Neuronal stem cell (in vitro differentiated cells): ENCODE measurements around the gene RHBG.

ENCODE experiments used
- DNase-seq: peaks from one replicate; pipeline ENCODE4 v3.0.0-alpha.2; 2013; ENCODE audit warnings: low spot score
- H2AFZ ChIP-seq: one replicate; pipeline ENCODE4 v1.6.1; 2013; ENCODE audit warnings: mild to moderate bottlenecking, low read length, inconsistent platforms
- H2AK5ac ChIP-seq: 2 replicates; pipeline ENCODE4 v1.6.1; 2013; ENCODE audit warnings: low read depth, mild to moderate bottlenecking, inconsistent platforms, low read length, moderate library complexity, mixed read lengths
- H2BK120ac ChIP-seq: 2 replicates; pipeline ENCODE4 v1.6.1; 2013; ENCODE audit warnings: low read depth, mild to moderate bottlenecking, inconsistent platforms, low read length, moderate library complexity, mixed read lengths
- H2BK12ac ChIP-seq: one replicate; pipeline ENCODE4 v1.6.1; 2013; ENCODE audit warnings: low read length, inconsistent platforms
- H2BK15ac ChIP-seq: 2 replicates; pipeline ENCODE4 v1.6.1; 2013; ENCODE audit warnings: mild to moderate bottlenecking, low read length, inconsistent platforms, mixed read lengths
- H2BK5ac ChIP-seq: one replicate; pipeline ENCODE4 v1.6.1; 2013; ENCODE audit warnings: inconsistent platforms, mild to moderate bottlenecking, low read length, moderate library complexity
- H3K14ac ChIP-seq: one replicate; pipeline ENCODE4 v1.6.1; 2013; ENCODE audit warnings: low read length, inconsistent platforms
- H3K18ac ChIP-seq: 2 replicates; pipeline ENCODE4 v1.6.1; 2013; ENCODE audit warnings: low read length, inconsistent platforms
- H3K23ac ChIP-seq: 2 replicates; pipeline ENCODE4 v1.6.1; 2013; ENCODE audit warnings: low read depth, mild to moderate bottlenecking, mixed read lengths, low read length, inconsistent platforms; ENCODE audit not compliant: poor library complexity
- H3K27ac ChIP-seq: replicated peaks from 3 replicates; pipeline ENCODE4 v1.5.1; 2013; ENCODE audit warnings: low read length, inconsistent platforms
- H3K27me3 ChIP-seq, 3 experiments: 2 replicates each; pipeline ENCODE4 v1.6.1; 2013; ENCODE audit warnings: low read length in 3 of 3, mild to moderate bottlenecking in 2 of 3, inconsistent platforms in 1 of 3, low read depth in 1 of 3, mixed read lengths in 1 of 3, moderate library complexity in 1 of 3; ENCODE audit not compliant: control insufficient read depth in 3 of 3, insufficient read depth in 3 of 3
- H3K36me3 ChIP-seq, 2 donors: replicated peaks in 1 of 2; 2 replicates each; pipeline ENCODE4 v1.6.1; 2013; ENCODE audit warnings: low read length in 2 of 2; ENCODE audit not compliant: control insufficient read depth in 2 of 2, insufficient read depth in 2 of 2
- H3K4ac ChIP-seq: 2 replicates; pipeline ENCODE4 v1.6.1; 2013; ENCODE audit warnings: inconsistent platforms, mild to moderate bottlenecking, low read length, moderate library complexity
- H3K4me1 ChIP-seq, 2 donors: 1 replicate in 1 of 2; 2 replicates in 1 of 2; pipeline ENCODE4 v1.6.1; 2013; ENCODE audit warnings: low read length in 2 of 2, low read depth in 1 of 2; ENCODE audit not compliant: control insufficient read depth in 2 of 2, insufficient read depth in 1 of 2
- H3K4me2 ChIP-seq: one replicate; pipeline ENCODE4 v1.6.1; 2013; ENCODE audit warnings: mild to moderate bottlenecking, low read length, inconsistent platforms; ENCODE audit not compliant: insufficient read depth, poor library complexity, severe bottlenecking
- H3K4me3 ChIP-seq, 2 donors: 2 replicates each; pipeline ENCODE4 v1.5.1; 2013; ENCODE audit warnings: low read length in 2 of 2, mild to moderate bottlenecking in 2 of 2, inconsistent platforms in 1 of 2, moderate library complexity in 1 of 2
- H3K79me1 ChIP-seq: one replicate; pipeline ENCODE4 v1.6.1; 2013; ENCODE audit warnings: low read depth, mild to moderate bottlenecking, inconsistent platforms, low read length, moderate library complexity
- H3K9ac ChIP-seq: one replicate; pipeline ENCODE4 v1.6.1; 2013; ENCODE audit warnings: mild to moderate bottlenecking, low read depth, low read length, inconsistent platforms; ENCODE audit not compliant: poor library complexity
- H3K9me3 ChIP-seq, 2 donors: replicated peaks in 1 of 2; 2 replicates each; pipeline versions ENCODE3 to v1.6.1; 2013; ENCODE audit warnings: low read length in 2 of 2, mild to moderate bottlenecking in 2 of 2, inconsistent platforms in 1 of 2, low read depth in 1 of 2, mixed read lengths in 1 of 2, moderate library complexity in 1 of 2; ENCODE audit not compliant: control insufficient read depth in 2 of 2, insufficient read depth in 1 of 2
- H4K8ac ChIP-seq: one replicate; pipeline ENCODE4 v1.6.1; 2013; ENCODE audit warnings: low read depth, mild to moderate bottlenecking, inconsistent platforms, low read length, moderate library complexity
- H4K91ac ChIP-seq: one replicate; pipeline ENCODE4 v1.6.1; 2013; ENCODE audit warnings: low read length, low read depth, mild to moderate bottlenecking, inconsistent platforms; ENCODE audit not compliant: poor library complexity
- WGBS, 2 donors: extraction: QIAGEN DNeasy Blood & Tissue Kit; methylation state at CpG; one replicate each; pipeline ENCODE4 v1.1.7; 2013; ENCODE audit warnings: missing lambda C conversion rate in 2 of 2, mixed read lengths in 1 of 2; ENCODE audit not compliant: insufficient read length in 2 of 2, insufficient replicate concordance in 1 of 2; ENCODE audit errors: extremely low coverage in 2 of 2; 5-methylcytosine and 5-hydroxymethylcytosine counted together

The RHBG gene

DNA sequence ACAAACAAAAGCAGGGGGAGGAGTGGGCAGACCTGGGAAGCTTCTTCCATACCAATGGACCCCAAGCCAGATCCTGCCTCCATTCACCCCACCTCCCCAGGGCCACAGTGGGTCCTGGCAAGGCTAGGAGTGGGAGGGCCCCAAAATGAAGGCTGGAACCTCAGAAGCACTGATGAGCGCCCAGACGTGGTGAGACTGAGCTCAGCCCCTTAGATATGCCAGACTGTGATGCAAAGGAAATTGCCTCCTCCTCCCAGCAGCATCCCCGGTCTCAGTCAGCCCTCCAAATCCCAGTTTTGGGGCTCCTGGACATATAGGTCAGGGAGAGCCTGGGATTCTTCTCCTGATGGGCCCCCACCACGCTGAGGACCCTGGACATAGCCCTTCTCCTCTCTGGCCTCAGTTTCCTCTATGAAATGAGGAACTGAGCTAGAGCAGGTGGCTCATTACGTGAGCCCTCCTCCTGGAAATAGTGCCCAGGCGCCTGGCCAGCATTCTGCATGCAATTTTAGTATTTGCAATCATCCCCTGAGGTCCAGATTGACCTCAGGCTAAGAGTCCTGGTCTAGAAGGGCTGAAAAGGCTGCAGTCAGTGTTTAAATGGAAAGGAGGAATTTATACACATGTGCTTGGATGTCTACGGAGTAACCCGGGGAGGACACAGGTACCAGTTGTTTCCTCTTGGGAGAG is 33.5 kb downstream of the RHBG start:
- Histone ChIP-seq H3K4ac (no peak overlapping the region), H2BK12ac (no peak overlapping the region), H3K27ac (no peak overlapping the region), H3K9me3 (no peaks in the 10 kb centered on the region), H2AFZ (no peak overlapping the region), H4K8ac (no peak overlapping the region), H3K79me1 (no peaks in the 10 kb centered on the region), H2BK5ac (no peak overlapping the region), H3K14ac (peak overlapping the region; percentile 94), H4K91ac (no peak overlapping the region), H3K36me3 (no peaks in the 10 kb centered on the region), H2BK120ac (no peak overlapping the region), H2AK5ac (peak overlapping the region; percentile 54), H3K4me1 (peaks cover 0 to 17% of the 10 kb centered on the region in 2 donors), H3K23ac (peak overlapping the region; percentile 12), H3K9ac (peak overlapping the region; percentile 30), H3K4me3 (no peak overlapping the region), H3K27me3 (peaks cover 0 to 79% (median 4%) of the 10 kb centered on the region in 3 experiments), H2BK15ac (no peak overlapping the region), H3K18ac (no peak overlapping the region), H3K4me2 (no peak overlapping the region)
- no CpG with 5 or more reads among the region's 8 CpGs for WGBS, 2 donors
- DNase-seq, result no peak

DNA sequence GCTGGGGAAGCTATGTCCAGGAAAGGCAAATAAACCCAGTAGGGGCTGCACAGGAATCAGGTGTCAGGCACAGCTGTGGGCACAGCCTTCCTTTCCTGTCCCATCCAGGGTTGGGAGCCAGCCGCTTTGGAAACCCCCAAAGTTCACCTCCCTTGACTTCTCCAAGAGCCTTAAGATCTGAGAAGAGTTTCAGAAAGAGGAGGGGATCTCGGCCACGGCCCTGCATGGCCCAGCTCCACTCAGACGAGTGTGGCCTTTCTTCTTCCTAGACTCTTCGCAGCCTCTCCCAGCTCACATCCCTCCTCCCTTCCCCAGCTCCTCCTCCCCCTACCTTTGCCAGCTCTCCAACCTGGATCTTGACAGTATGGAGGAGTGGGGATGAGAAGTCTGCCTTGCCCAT is 36.7 kb downstream of the RHBG start:
- no peak overlapping the region for H3K4me3 ChIP-seq
- H3K79me1 ChIP-seq, result no peaks in the 10 kb centered on the region
- no peak overlapping the region for H3K14ac ChIP-seq
- no peak for DNase-seq
- no CpG with 5 or more reads among the region's 5 CpGs for WGBS, 2 donors
- no peak overlapping the region for H2AFZ ChIP-seq
- H2BK5ac ChIP-seq, result no peak overlapping the region
- no peak overlapping the region for H3K18ac ChIP-seq
- H2BK15ac ChIP-seq, result no peak overlapping the region
- H3K27ac ChIP-seq, result no peak overlapping the region
- no peak overlapping the region for H4K8ac ChIP-seq
- no peak overlapping the region for H3K4me2 ChIP-seq
- no peak overlapping the region for H2BK12ac ChIP-seq
- no peaks in the 10 kb centered on the region for H3K36me3 ChIP-seq
- H3K27me3 ChIP-seq, result peaks cover 0 to 88% (median 6%) of the 10 kb centered on the region in 3 experiments
- no peak overlapping the region for H4K91ac ChIP-seq
- H3K9me3 ChIP-seq, result no peaks in the 10 kb centered on the region
- no peak overlapping the region for H3K23ac ChIP-seq
- H2BK120ac ChIP-seq, result no peak overlapping the region
- H3K4ac ChIP-seq, result no peak overlapping the region
- no peak overlapping the region for H3K9ac ChIP-seq
- peak overlapping the region; percentile 17 for H2AK5ac ChIP-seq
- peaks cover 0 to 9% of the 10 kb centered on the region in 2 donors for H3K4me1 ChIP-seq

DNA sequence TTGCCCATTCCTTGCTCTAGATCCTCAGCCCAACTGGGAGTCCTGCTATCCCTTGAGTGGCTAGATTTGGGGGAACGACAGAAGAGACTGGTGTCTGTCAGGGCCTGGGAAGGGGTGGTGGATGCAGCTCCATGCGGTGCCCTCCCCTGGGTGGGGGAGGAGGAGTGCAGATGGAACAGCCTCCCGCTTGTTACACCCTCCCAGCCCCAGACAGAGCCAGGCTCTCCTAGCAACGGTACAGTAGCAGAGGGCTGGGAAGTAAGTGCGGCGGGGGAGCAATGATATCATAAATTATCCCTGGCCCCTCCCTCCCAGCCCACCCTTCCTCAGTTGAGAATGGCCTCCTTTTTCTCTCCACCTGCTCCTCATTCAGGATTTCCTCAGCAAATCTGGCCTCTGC is 37.2 kb downstream of the RHBG start:
- no peak overlapping the region for H3K4me3 ChIP-seq
- WGBS, 2 donors, result no CpG with 5 or more reads among the region's 6 CpGs
- H2AFZ ChIP-seq, result no peak overlapping the region
- H2BK15ac ChIP-seq, result no peak overlapping the region
- H2AK5ac ChIP-seq, result peak overlapping the region; percentile 17
- no peak overlapping the region for H3K14ac ChIP-seq
- H3K36me3 ChIP-seq, result no peaks in the 10 kb centered on the region
- H3K27me3 ChIP-seq, result peaks cover 0 to 88% (median 8%) of the 10 kb centered on the region in 3 experiments
- H3K9ac ChIP-seq, result peak overlapping the region; percentile 31
- H3K27ac ChIP-seq, result no peak overlapping the region
- no peak overlapping the region for H3K4ac ChIP-seq
- no peaks in the 10 kb centered on the region for H3K9me3 ChIP-seq
- peaks cover 0 to 7% of the 10 kb centered on the region in 2 donors for H3K4me1 ChIP-seq
- no peak overlapping the region for H2BK5ac ChIP-seq
- H4K8ac ChIP-seq, result no peak overlapping the region
- H2BK12ac ChIP-seq, result no peak overlapping the region
- H3K79me1 ChIP-seq, result no peaks in the 10 kb centered on the region
- no peak for DNase-seq
- no peak overlapping the region for H3K4me2 ChIP-seq
- no peak overlapping the region for H2BK120ac ChIP-seq
- no peak overlapping the region for H3K18ac ChIP-seq
- peak overlapping the region; percentile 20 for H3K23ac ChIP-seq
- no peak overlapping the region for H4K91ac ChIP-seq

DNA sequence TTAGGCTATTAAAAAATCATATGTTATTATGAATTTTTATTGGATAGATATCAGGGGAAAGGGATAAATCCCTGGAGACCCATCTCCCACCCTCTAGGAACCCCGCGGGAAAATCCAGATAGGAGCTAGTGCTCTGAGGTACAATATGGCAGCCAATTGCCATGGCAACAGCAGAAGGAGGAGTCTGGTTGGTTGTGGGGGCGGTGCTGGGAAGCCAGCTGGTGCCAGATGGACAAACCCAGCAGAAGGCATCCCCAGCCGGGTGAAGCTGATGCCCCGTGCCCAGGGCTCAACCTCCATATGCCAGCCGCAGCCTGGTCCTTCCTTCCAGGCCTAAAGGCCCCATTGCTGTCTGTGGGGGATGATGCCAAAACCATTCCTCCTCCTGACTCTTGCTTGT is 38.3 kb downstream of the RHBG start:
- no peak overlapping the region for H2AFZ ChIP-seq
- DNase-seq, result no peak
- no peaks in the 10 kb centered on the region for H3K9me3 ChIP-seq
- H3K27ac ChIP-seq, result no peak overlapping the region
- H2BK12ac ChIP-seq, result no peak overlapping the region
- no peaks in the 10 kb centered on the region for H3K79me1 ChIP-seq
- no peak overlapping the region for H2BK120ac ChIP-seq
- H3K4me1 ChIP-seq, result peaks cover 0 to under 1% of the 10 kb centered on the region in 2 donors
- no peak overlapping the region for H3K14ac ChIP-seq
- WGBS, 2 donors, result no CpG with 5 or more reads among the region's 6 CpGs
- no peak overlapping the region for H3K4me2 ChIP-seq
- peaks cover 0 to 85% (median 11%) of the 10 kb centered on the region in 3 experiments for H3K27me3 ChIP-seq
- no peak overlapping the region for H4K91ac ChIP-seq
- no peak overlapping the region for H3K4me3 ChIP-seq
- peak overlapping the region; percentile 5 for H3K23ac ChIP-seq
- H4K8ac ChIP-seq, result no peak overlapping the region
- no peak overlapping the region for H3K9ac ChIP-seq
- H2BK15ac ChIP-seq, result no peak overlapping the region
- peak overlapping the region; percentile 59 for H2AK5ac ChIP-seq
- H3K4ac ChIP-seq, result no peak overlapping the region
- H2BK5ac ChIP-seq, result no peak overlapping the region
- H3K36me3 ChIP-seq, result no peaks in the 10 kb centered on the region
- H3K18ac ChIP-seq, result no peak overlapping the region
